Esophagus squamous epithelium (tissue), 4 donors: ENCODE data around the gene MUC4.

Source experiments
- CTCF ChIP-seq, 6 experiments: fragments of 450-650 bp in 4 of 6; fragments of 200-600 bp in 2 of 6; sonication (generic) in 2 of 6; IDR thresholded peaks; one replicate each; pipeline ENCODE4 v1.5.1; 2016 to 2019; ENCODE audit warnings: antibody characterized with exemption in 6 of 6, mild to moderate bottlenecking in 4 of 6, moderate library complexity in 4 of 6
- POLR2A ChIP-seq, 4 donors: fragments of 450-650 bp; IDR thresholded peaks; one replicate each; pipeline ENCODE4 v1.6.1; 2017; ENCODE audit warnings: antibody characterized with exemption in 4 of 4, mild to moderate bottlenecking in 4 of 4, moderate library complexity in 3 of 4

- no peak for TF ChIP-seq CTCF (IDR thresholded peaks at IDR 0.05)
- TF ChIP-seq POLR2A (IDR thresholded peaks at IDR 0.05): no peak
Measured at GRCh38 chr3:195746751-195747150, 65.0 kb downstream of the MUC4 start.
